HCT116 (cell line): ENCODE data around the gene FGGY.
"Not testable (repeated sequence)": the region's sequence is repeated elsewhere in the genome, so short reads cannot be mapped to it uniquely, and the experiment has no call there.

Source experiments
- EZH2 ChIP-seq: fragments of 200-600 bp; sonication (generic); IDR thresholded peaks from 2 replicates; pipeline ENCODE4 v1.6.1; 2017; ENCODE audit warnings: antibody characterized with exemption, mixed run types
- POLR2AphosphoS5 ChIP-seq: IDR thresholded peaks from 2 replicates; pipeline ENCODE4 v1.6.1; 2011; ENCODE audit warnings: mild to moderate bottlenecking, low read depth, low read length, moderate library complexity
- SRF ChIP-seq: IDR thresholded peaks from 2 replicates; pipeline ENCODE4 v1.6.1; 2012; ENCODE audit warnings: low read depth
- TF ChIP-seq, protein P1 (sequence below), 3 experiments: fragments of 200-600 bp in 1 of 3; sonication (generic) in 1 of 3; IDR thresholded peaks in 2 of 3; conservative IDR thresholded peaks in 1 of 3; 2 replicates each; pipeline ENCODE4 v1.5.1; 2012 to 2017; ENCODE audit warnings: low read depth in 2 of 3, low read length in 2 of 3, antibody characterized with exemption in 1 of 3, borderline replicate concordance in 1 of 3, control low read depth in 1 of 3, mild to moderate bottlenecking in 1 of 3, mixed read lengths in 1 of 3, mixed run types in 1 of 3, moderate library complexity in 1 of 3; ENCODE audit not compliant: insufficient read depth in 1 of 3

DNA sequence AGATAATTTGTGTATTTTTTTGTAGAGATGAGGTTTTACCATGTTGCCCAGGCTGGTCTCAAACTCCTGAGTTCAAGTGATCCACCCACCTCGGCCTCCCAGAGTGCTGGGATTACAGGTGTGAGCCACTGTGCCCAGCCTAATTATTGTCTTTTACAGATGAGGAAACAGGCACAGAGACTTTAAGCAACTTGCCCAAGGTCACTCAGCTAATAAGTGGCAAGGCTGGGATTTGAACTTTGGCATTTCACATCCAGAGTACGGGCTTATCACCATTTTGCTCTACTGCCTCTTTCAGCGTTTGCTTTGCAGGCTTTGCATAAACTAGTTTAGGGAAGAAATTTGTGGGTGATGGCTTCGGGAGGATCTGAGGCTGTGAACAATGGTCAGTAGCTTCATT lies 57.3 kb downstream of the FGGY start:
- not testable (repeated sequence) for TF ChIP-seq SRF, EZH2, POLR2AphosphoS5
- TF ChIP-seq, protein P1, sequence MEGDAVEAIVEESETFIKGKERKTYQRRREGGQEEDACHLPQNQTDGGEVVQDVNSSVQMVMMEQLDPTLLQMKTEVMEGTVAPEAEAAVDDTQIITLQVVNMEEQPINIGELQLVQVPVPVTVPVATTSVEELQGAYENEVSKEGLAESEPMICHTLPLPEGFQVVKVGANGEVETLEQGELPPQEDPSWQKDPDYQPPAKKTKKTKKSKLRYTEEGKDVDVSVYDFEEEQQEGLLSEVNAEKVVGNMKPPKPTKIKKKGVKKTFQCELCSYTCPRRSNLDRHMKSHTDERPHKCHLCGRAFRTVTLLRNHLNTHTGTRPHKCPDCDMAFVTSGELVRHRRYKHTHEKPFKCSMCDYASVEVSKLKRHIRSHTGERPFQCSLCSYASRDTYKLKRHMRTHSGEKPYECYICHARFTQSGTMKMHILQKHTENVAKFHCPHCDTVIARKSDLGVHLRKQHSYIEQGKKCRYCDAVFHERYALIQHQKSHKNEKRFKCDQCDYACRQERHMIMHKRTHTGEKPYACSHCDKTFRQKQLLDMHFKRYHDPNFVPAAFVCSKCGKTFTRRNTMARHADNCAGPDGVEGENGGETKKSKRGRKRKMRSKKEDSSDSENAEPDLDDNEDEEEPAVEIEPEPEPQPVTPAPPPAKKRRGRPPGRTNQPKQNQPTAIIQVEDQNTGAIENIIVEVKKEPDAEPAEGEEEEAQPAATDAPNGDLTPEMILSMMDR (IDR thresholded peaks at IDR 0.05 in 2 of 3, conservative IDR thresholded peaks at IDR 0.05 in 1 of 3; ENCODE audit: borderline replicate concordance in 1 of 3, insufficient read depth in 1 of 3, low read depth in 2 of 3, low read length in 2 of 3) = not testable (repeated sequence)
